Calu3 (cell line): ENCODE results near the gene COL20A1. TPM values are rescaled to one million over a fixed set of nuclear protein-coding genes. Genes with fewer than 3 reads are reported as not detected.
"Not testable (repeated sequence)": the region's sequence is repeated elsewhere in the genome, so short reads cannot be mapped to it uniquely, and the experiment has no call there.

Experiments used
- BruUV-seq: library from RNA; stranded (reverse); fragments of 400-500 nt; replicated peaks from 2 replicates; lab custom pipeline; 2021; lab: Mats Ljungman, UMichigan
- CTCF ChIA-PET: fragments of 300-600 bp; sonication (Branson Sonifier 250); formaldehyde crosslinking; loops from one replicate; lab custom pipeline; 2022; ENCODE audit warnings: antibody characterized with exemption; lab: Charles Lee
- DNase-seq: peaks from one replicate; pipeline ENCODE4 v3.0.0; 2022
- H3K27ac Mint-ChIP-seq: one replicate; pipeline ENCODE4 v1.8.0; 2022; ENCODE audit warnings: mixed read lengths; ENCODE audit not compliant: unreplicated experiment
- H3K27me3 Mint-ChIP-seq: one replicate; pipeline ENCODE4 v1.8.0; 2022; ENCODE audit warnings: mixed read lengths; ENCODE audit not compliant: unreplicated experiment
- H3K36me3 Mint-ChIP-seq: one replicate; pipeline ENCODE4 v1.8.0; 2022; ENCODE audit warnings: mild to moderate bottlenecking, moderate library complexity, mixed read lengths; ENCODE audit not compliant: insufficient read depth, unreplicated experiment
- H3K4me1 Mint-ChIP-seq: one replicate; pipeline ENCODE4 v1.8.0; 2022; ENCODE audit warnings: mild to moderate bottlenecking, low read depth, mixed read lengths; ENCODE audit not compliant: unreplicated experiment
- H3K4me3 Mint-ChIP-seq: one replicate; pipeline ENCODE4 v1.8.0; 2022; ENCODE audit warnings: mild to moderate bottlenecking, low read depth, moderate library complexity, mixed read lengths; ENCODE audit not compliant: unreplicated experiment
- H3K9me3 Mint-ChIP-seq: one replicate; pipeline ENCODE4 v1.8.0; 2022; ENCODE audit warnings: low read depth, mixed read lengths; ENCODE audit not compliant: unreplicated experiment
- CTCF ChIP-seq: fragments of 200-600 bp; IDR thresholded peaks from one replicate; pipeline ENCODE4 v1.8.0; 2022; ENCODE audit warnings: antibody characterized with exemption; ENCODE audit not compliant: unreplicated experiment
- intact Hi-C: fragments of 100-400 bp; cut with micrococcal nuclease; formaldehyde crosslinking; loops from one replicate; pipeline ENCODE4 v1.10.0; 2022; ENCODE audit not compliant: unreplicated experiment
- total RNA-seq: library from RNA; stranded (reverse); gene quantifications from 2 replicates; pipeline ENCODE4 v1.2.3, GENCODE V29; 2022

COL20A1 gene
- total RNA-seq, 1 experiment from 2014 or later = not detected

DNA sequence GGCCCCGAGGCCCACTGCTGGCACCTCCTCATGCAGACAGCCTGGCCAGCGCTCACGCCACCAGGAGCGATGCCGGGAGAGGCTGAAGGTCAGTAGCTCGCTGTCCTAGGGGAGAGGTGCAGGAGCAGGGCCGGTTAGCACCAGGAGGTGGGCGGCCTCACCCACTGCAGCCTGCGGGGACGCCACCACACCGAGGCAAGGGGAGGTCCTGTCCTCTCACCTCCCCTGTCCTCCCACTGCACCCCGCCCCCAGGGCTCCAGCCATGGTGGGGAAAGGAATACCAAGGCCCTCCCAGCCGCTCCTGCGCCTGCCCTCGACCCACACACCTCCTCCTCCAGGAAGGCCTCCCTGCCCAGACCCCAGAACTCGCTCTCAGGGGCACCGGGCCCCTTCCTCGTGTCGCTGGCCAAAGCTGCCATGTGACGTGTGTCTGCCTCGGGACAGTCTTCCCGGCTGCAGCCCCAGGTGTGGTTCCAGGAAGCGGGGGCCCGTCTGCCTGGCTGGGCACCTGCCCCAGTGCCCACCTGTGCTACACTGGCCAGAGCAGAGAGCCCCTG is 45.2 kb upstream of the COL20A1 start:
- CTCF ChIA-PET = interaction anchor here (0.6 to 5.2 kb wide), 3 partner anchors 9 to 246 kb away, joined by 3 to 18 read pairs (median 6); no protein-coding TSS in a partner anchor

GRCh38 chr20:63248835-63249591 is 44.0 kb upstream of the COL20A1 start:
- TF ChIP-seq CTCF = no peak
- intact Hi-C loops = no loop called here
- H3K9me3 Mint-ChIP-seq = peaks cover 3% of the 10 kb centered on the region
- CTCF ChIA-PET = interaction anchor here (0.7 to 5.2 kb wide), 3 partner anchors 11 to 33 kb away, joined by 4 to 18 read pairs (median 8); no protein-coding TSS in a partner anchor
- peaks cover 90% of the 10 kb centered on the region for H3K27me3 Mint-ChIP-seq
- no TSS peak for BruUV-seq
- H3K36me3 Mint-ChIP-seq = no peaks in the 10 kb centered on the region
- H3K4me1 Mint-ChIP-seq = no peaks in the 10 kb centered on the region
- H3K4me3 Mint-ChIP-seq = no peak overlapping the region
- H3K27ac Mint-ChIP-seq = no peak overlapping the region
- DNase-seq = no peak

More for the DNA sequence above, 45.2 kb upstream of the COL20A1 start:
- H3K4me3 Mint-ChIP-seq = no peak overlapping the region
- no peak for DNase-seq
- H3K36me3 Mint-ChIP-seq = no peaks in the 10 kb centered on the region
- H3K4me1 Mint-ChIP-seq = no peaks in the 10 kb centered on the region
- peaks cover 95% of the 10 kb centered on the region for H3K27me3 Mint-ChIP-seq
- peaks cover 3% of the 10 kb centered on the region for H3K9me3 Mint-ChIP-seq
- no peak overlapping the region for H3K27ac Mint-ChIP-seq
- BruUV-seq = no TSS peak
- intact Hi-C loops = no loop called here
- no peak for TF ChIP-seq CTCF

DNA sequence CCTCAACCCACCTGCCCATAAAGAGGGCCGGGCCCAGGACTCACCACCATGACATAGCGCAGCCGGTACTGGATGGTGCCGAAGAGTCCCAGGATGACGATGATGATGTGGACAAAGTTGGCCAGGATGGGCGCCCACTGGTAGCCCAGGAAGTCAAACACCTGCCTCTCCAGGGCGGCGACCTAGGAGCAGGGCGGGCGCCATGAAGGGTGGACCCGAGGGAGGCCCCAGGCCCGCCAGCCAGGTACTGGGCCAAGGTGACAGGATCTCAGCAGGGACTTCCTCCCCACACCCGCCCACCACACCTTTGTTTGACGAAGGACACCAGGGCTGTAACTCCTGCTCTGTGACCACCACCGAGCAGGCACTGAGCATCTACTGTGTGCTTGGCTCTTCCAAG is 43.1 kb upstream of the COL20A1 start:
- Mint-ChIP-seq H3K36me3 (no peaks in the 10 kb centered on the region), H3K9me3 (peaks cover 3% of the 10 kb centered on the region)
- CTCF ChIA-PET = interaction anchor here (5.2 kb wide), 1 partner anchor 26 kb away, joined by 18 read pairs; no protein-coding TSS in a partner anchor

DNA sequence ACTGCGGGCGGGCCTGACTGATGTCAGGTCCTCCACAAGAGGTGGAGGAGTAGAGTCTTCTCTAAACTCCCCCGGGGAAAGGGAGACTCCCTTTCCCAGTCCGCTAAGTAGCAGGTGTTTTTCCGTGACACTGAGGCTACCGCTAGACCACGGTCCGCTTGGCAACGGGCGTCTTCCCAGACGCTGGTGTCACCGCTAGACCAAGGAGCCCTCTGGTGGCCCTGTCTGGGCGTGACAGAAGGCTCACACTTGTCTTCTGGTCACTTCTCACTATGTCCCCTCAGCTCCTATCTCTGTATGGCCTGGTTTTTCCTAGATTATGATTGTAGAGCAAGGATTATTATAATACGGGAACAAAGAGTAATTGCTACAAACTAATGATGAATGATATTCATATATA is 41.6 kb upstream of the COL20A1 start:
- intact Hi-C loops = loop anchor here (5.0 kb wide), 1 partner anchor 69 kb away; no protein-coding TSS in a partner anchor
- H3K27ac Mint-ChIP-seq, H3K9me3 Mint-ChIP-seq: not testable (repeated sequence)

More for the DNA sequence above, 43.1 kb upstream of the COL20A1 start:
- Mint-ChIP-seq H3K4me1 (no peaks in the 10 kb centered on the region), H3K27me3 (peaks cover 90% of the 10 kb centered on the region), H3K4me3 (no peak overlapping the region), H3K27ac (no peak overlapping the region)
- intact Hi-C loops = loop anchor here (5.0 kb wide), 1 partner anchor 68 kb away; no protein-coding TSS in a partner anchor
- DNase-seq = no peak
- no peak for TF ChIP-seq CTCF
- no TSS peak for BruUV-seq

More for the DNA sequence above, 41.6 kb upstream of the COL20A1 start:
- not testable (repeated sequence) for H3K4me3 Mint-ChIP-seq, BruUV-seq, H3K36me3 Mint-ChIP-seq, H3K4me1 Mint-ChIP-seq
- peak; percentile 69 for DNase-seq
- H3K27me3 Mint-ChIP-seq = peaks cover 90% of the 10 kb centered on the region
- CTCF ChIA-PET = interaction anchor here (0.6 to 3.2 kb wide), 5 partner anchors 17 to 720 kb away, joined by 3 to 12 read pairs (median 4); no protein-coding TSS in a partner anchor
